Tibial nerve (tissue), 4 donors: ENCODE results near the gene FIGNL1. TPM values are rescaled to one million over a fixed set of nuclear protein-coding genes. Genes with fewer than 3 reads are reported as not detected.

ENCODE experiments used
- DNase-seq, 2 donors: peaks; one replicate each; pipeline ENCODE4 v3.0.0-alpha.2; 2019; ENCODE audit warnings: low spot score in 2 of 2
- H3K27ac ChIP-seq, 4 donors: fragments of 200-600 bp; sonication (generic) in 3 of 4; one replicate each; pipeline ENCODE4 v1.5.1; 2017 to 2019; ENCODE audit warnings: mild to moderate bottlenecking in 1 of 4
- H3K27me3 ChIP-seq, 2 donors: fragments of 200-600 bp; sonication (generic) in 1 of 2; one replicate each; pipeline versions ENCODE4 v1.5.1 to v1.6.0; 2017 to 2019
- H3K36me3 ChIP-seq, 3 donors: fragments of 200-600 bp; sonication (generic); one replicate each; pipeline ENCODE4 v1.5.1; 2018 to 2019
- H3K4me1 ChIP-seq, 4 donors: fragments of 200-600 bp; sonication (generic) in 3 of 4; one replicate each; pipeline ENCODE4 v1.5.1; 2017 to 2019
- H3K4me3 ChIP-seq, 4 donors: fragments of 200-600 bp; sonication (generic) in 3 of 4; one replicate each; pipeline ENCODE4 v1.5.1; 2017 to 2019; ENCODE audit warnings: mild to moderate bottlenecking in 1 of 4, moderate library complexity in 1 of 4
- H3K9me3 ChIP-seq, 4 donors: fragments of 200-600 bp; sonication (generic) in 3 of 4; one replicate each; pipeline ENCODE4 v1.5.1; 2017 to 2019
- CTCF ChIP-seq, 5 experiments: fragments of 200-600 bp in 3 of 5; fragments of 450-650 bp in 2 of 5; sonication (generic) in 3 of 5; IDR thresholded peaks; one replicate each; pipeline ENCODE4 v1.5.1; 2016 to 2019; ENCODE audit warnings: antibody characterized with exemption in 5 of 5, mild to moderate bottlenecking in 3 of 5, moderate library complexity in 2 of 5
- EP300 ChIP-seq, 2 donors: sonication (generic); formaldehyde crosslinking; IDR thresholded peaks; one replicate each; pipeline ENCODE4 v1.6.1; 2017; ENCODE audit warnings: antibody characterized with exemption in 2 of 2, mild to moderate bottlenecking in 1 of 2
- POLR2A ChIP-seq, 2 donors: fragments of 450-650 bp; IDR thresholded peaks; one replicate each; pipeline ENCODE4 v1.6.1; 2017; ENCODE audit warnings: antibody characterized with exemption in 2 of 2, mild to moderate bottlenecking in 2 of 2, moderate library complexity in 2 of 2
- WGBS, 2 donors: methylation state at CpG; one replicate each; pipeline ENCODE4 v1.1.5; 2018; 5-methylcytosine and 5-hydroxymethylcytosine counted together
- total RNA-seq, 4 donors: library from RNA; depleted of rRNA; stranded (reverse); fragments of >200 nt; gene quantifications; one replicate each; pipeline ENCODE4 v1.1.0, GENCODE V29; 2016

FIGNL1 gene
- total RNA-seq, 4 donors from 2014 or later, result 4.6 to 9.6 (median 6.6) TPM

GRCh38 chr7:50409856-50410745, 40.0 kb downstream of the FIGNL1 start:
- H3K4me1 ChIP-seq, result peaks cover 0 to 5% (median 0%) of the 10 kb centered on the region in 4 donors
- WGBS, 2 donors, result 77 to 82% methylated on average over 17 of the region's 17 CpGs
- no peaks in the 10 kb centered on the region for H3K9me3 ChIP-seq
- no peak overlapping the region for H3K4me3 ChIP-seq
- H3K27ac ChIP-seq, result peak overlapping the region in 1 of 4 donors; percentile 19
- no peaks in the 10 kb centered on the region for H3K27me3 ChIP-seq
- TF ChIP-seq EP300 (IDR thresholded peaks at IDR 0.05), result no peak
- no peak for TF ChIP-seq POLR2A (IDR thresholded peaks at IDR 0.05)
- no peak for DNase-seq
- H3K36me3 ChIP-seq, result no peaks in the 10 kb centered on the region

- H3K27ac ChIP-seq, result no peak overlapping the region
These were observed 43.2 kb downstream of the FIGNL1 start for GRCh38 chr7:50406935-50407334.

GRCh38 chr7:50405221-50405620, 44.9 kb downstream of the FIGNL1 start:
- Histone ChIP-seq H3K4me1 (peaks cover 0 to 2% (median 0%) of the 10 kb centered on the region in 4 donors), H3K9me3 (no peaks in the 10 kb centered on the region), H3K27ac (no peak overlapping the region), H3K36me3 (no peaks in the 10 kb centered on the region), H3K4me3 (no peak overlapping the region), H3K27me3 (peaks cover 0 to 2% of the 10 kb centered on the region in 2 donors)
- no peak for DNase-seq
- WGBS, 2 donors, result 81 to 85% methylated on average over 7 of the region's 7 CpGs
- TF ChIP-seq CTCF (IDR thresholded peaks at IDR 0.05), result no peak
- no peak for TF ChIP-seq POLR2A (IDR thresholded peaks at IDR 0.05)
- no peak for TF ChIP-seq EP300 (IDR thresholded peaks at IDR 0.05)

More at GRCh38 chr7:50406935-50407334, 43.2 kb downstream of the FIGNL1 start:
- Histone ChIP-seq H3K36me3 (no peaks in the 10 kb centered on the region), H3K4me1 (peaks cover 0 to 5% (median 0%) of the 10 kb centered on the region in 4 donors), H3K9me3 (no peaks in the 10 kb centered on the region), H3K4me3 (no peak overlapping the region), H3K27me3 (no peaks in the 10 kb centered on the region)
- 72 to 73% methylated on average over 5 of the region's 5 CpGs for WGBS, 2 donors
- DNase-seq, result no peak
- no peak for TF ChIP-seq EP300 (IDR thresholded peaks at IDR 0.05)
- no peak for TF ChIP-seq CTCF (IDR thresholded peaks at IDR 0.05)
- TF ChIP-seq POLR2A (IDR thresholded peaks at IDR 0.05), result no peak

- no peaks in the 10 kb centered on the region for H3K36me3 ChIP-seq
- no peak overlapping the region for H3K27ac ChIP-seq
- no peaks in the 10 kb centered on the region for H3K4me1 ChIP-seq
- no peak overlapping the region for H3K4me3 ChIP-seq
- no peaks in the 10 kb centered on the region for H3K9me3 ChIP-seq
- TF ChIP-seq EP300 (IDR thresholded peaks at IDR 0.05) (no peak), CTCF (IDR thresholded peaks at IDR 0.05) (no peak), POLR2A (IDR thresholded peaks at IDR 0.05) (no peak)
- 71 to 77% methylated on average over 7 of the region's 7 CpGs for WGBS, 2 donors
- peaks cover 0 to 11% of the 10 kb centered on the region in 2 donors for H3K27me3 ChIP-seq
- DNase-seq, result no peak
These were observed 45.8 kb downstream of the FIGNL1 start for GRCh38 chr7:50404392-50404791.

- no peak for DNase-seq
- Histone ChIP-seq H3K36me3 (no peaks in the 10 kb centered on the region), H3K4me1 (peaks cover 0 to 5% (median 0%) of the 10 kb centered on the region in 4 donors), H3K27ac (no peak overlapping the region), H3K4me3 (no peak overlapping the region), H3K9me3 (no peaks in the 10 kb centered on the region), H3K27me3 (peaks cover 0 to 11% of the 10 kb centered on the region in 2 donors)
- TF ChIP-seq POLR2A (IDR thresholded peaks at IDR 0.05), result no peak
- WGBS, 2 donors, result 35% methylated on average over 41 of the region's 41 CpGs; no CpG with 5 or more reads in 1 of the 2 donors
These were observed 50.0 kb downstream of the FIGNL1 start for GRCh38 chr7:50400114-50400513.

- H3K4me1 ChIP-seq, result peaks cover 0 to 5% (median 0%) of the 10 kb centered on the region in 4 donors
- no peaks in the 10 kb centered on the region for H3K9me3 ChIP-seq
- H3K27ac ChIP-seq, result no peak overlapping the region
- H3K27me3 ChIP-seq, result peaks cover 0 to 11% of the 10 kb centered on the region in 2 donors
- WGBS, 2 donors, result 70 to 76% methylated on average over 17 to 21 of the region's 21 CpGs
- DNase-seq, result no peak
- H3K36me3 ChIP-seq, result no peaks in the 10 kb centered on the region
- TF ChIP-seq CTCF (IDR thresholded peaks at IDR 0.05) (no peak), EP300 (IDR thresholded peaks at IDR 0.05) (no peak), POLR2A (IDR thresholded peaks at IDR 0.05) (no peak)
- no peak overlapping the region for H3K4me3 ChIP-seq
These were observed 50.5 kb downstream of the FIGNL1 start for GRCh38 chr7:50399635-50400034.
